BLaER1 (cell line): ENCODE results near the gene LRRD1.
"Not testable (repeated sequence)": the region's sequence is repeated elsewhere in the genome, so short reads cannot be mapped to it uniquely, and the experiment has no call there.

Source experiments
- H3K27ac ChIP-seq: shearing (Covaris generic); formaldehyde crosslinking; 2 replicates; pipeline ENCODE4 v1.8.1; 2022
- H3K27me3 ChIP-seq: shearing (Covaris generic); formaldehyde crosslinking; 2 replicates; pipeline ENCODE4 v1.8.1; 2022
- H3K36me3 ChIP-seq: shearing (Covaris generic); formaldehyde crosslinking; 2 replicates; pipeline ENCODE4 v1.8.1; 2022
- H3K4me1 ChIP-seq: shearing (Covaris generic); formaldehyde crosslinking; 2 replicates; pipeline ENCODE4 v1.8.1; 2022
- H3K4me2 ChIP-seq: shearing (Covaris generic); formaldehyde crosslinking; 2 replicates; pipeline ENCODE4 v1.8.1; 2022
- H3K4me3 ChIP-seq: shearing (Covaris generic); formaldehyde crosslinking; 2 replicates; pipeline ENCODE4 v1.8.1; 2022
- H3K9ac ChIP-seq: shearing (Covaris generic); formaldehyde crosslinking; 2 replicates; pipeline ENCODE4 v1.8.1; 2022
- H3K9me3 ChIP-seq: shearing (Covaris generic); formaldehyde crosslinking; 2 replicates; pipeline ENCODE4 v1.8.1; 2022
- H4K20me1 ChIP-seq: shearing (Covaris generic); formaldehyde crosslinking; 2 replicates; pipeline ENCODE4 v1.8.1; 2022
- Cebpa-rat ChIP-seq: shearing (Covaris generic); IDR thresholded peaks from 2 replicates; pipeline ENCODE4 v1.8.1; 2022

The LRRD1 gene

GRCh38 chr7:92177362-92177761 is 1.6 kb downstream of the LRRD1 start:
- TF ChIP-seq Cebpa-rat = no peak
- Histone ChIP-seq H4K20me1 (no peaks in the 10 kb centered on the region), H3K9me3 (no peaks in the 10 kb centered on the region), H3K27me3 (peaks cover 9% of the 10 kb centered on the region; the same call in 1 of the 2 replicates), H3K36me3 (no peaks in the 10 kb centered on the region), H3K4me1 (no peaks in the 10 kb centered on the region), H3K27ac (no peak overlapping the region), H3K4me2 (no peak overlapping the region), H3K4me3 (no peak overlapping the region), H3K9ac (no peak overlapping the region)

DNA sequence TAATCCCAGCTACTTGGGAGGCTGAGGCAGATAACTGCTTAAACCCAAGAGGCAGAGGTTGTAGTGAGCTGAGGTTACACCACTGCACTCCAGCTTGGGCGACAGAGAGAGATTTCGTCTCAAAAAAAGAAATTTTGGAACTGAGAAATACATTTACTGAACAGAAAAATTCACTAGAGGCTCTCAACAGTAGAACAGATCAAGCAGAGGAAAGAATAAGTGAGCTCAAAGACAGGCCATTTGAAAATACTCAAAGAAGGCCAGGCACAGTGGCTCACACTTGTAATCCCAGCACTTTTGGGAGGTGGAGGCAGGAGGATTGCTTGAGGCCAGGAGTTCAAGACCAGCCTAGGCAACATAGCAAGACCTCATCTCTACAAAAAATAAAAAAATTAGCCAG is 9.4 kb downstream of the LRRD1 start:
- H3K9ac ChIP-seq, H4K20me1 ChIP-seq, H3K4me2 ChIP-seq, H3K27me3 ChIP-seq, H3K27ac ChIP-seq, H3K4me3 ChIP-seq, H3K4me1 ChIP-seq, H3K36me3 ChIP-seq: not testable (repeated sequence)
- peaks cover 13% of the 10 kb centered on the region for H3K9me3 ChIP-seq

DNA sequence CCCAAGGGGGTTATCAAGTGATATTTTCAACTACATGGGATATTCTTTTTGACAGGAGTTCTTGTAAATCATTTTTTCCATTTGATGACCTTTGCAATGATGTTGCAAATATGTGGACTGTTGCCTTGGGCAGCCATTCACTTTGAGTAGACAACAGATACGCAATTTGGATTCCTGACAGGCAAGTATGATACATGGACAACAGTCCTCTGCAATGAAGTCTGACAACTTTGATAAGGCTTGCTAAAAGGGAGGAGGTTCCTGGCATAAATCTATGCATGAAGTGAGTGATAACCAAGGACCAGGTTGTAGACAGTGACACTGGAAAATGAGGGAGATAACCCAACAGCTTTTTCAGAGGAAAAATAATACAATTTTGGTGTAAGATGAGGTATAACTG is 17.7 kb downstream of the LRRD1 start:
- Histone ChIP-seq H4K20me1 (no peaks in the 10 kb centered on the region), H3K9me3 (no peaks in the 10 kb centered on the region), H3K27ac (no peak overlapping the region), H3K4me3 (no peak overlapping the region), H3K4me1 (no peaks in the 10 kb centered on the region), H3K9ac (no peak overlapping the region), H3K27me3 (no peaks in the 10 kb centered on the region), H3K36me3 (no peaks in the 10 kb centered on the region), H3K4me2 (no peak overlapping the region)
- no peak for TF ChIP-seq Cebpa-rat

GRCh38 chr7:92158660-92159575 is 20.0 kb downstream of the LRRD1 start:
- Histone ChIP-seq H3K9ac (no peak overlapping the region), H3K27ac (no peak overlapping the region), H3K9me3 (no peaks in the 10 kb centered on the region), H3K36me3 (no peaks in the 10 kb centered on the region), H3K4me2 (no peak overlapping the region), H3K4me3 (no peak overlapping the region), H3K4me1 (no peaks in the 10 kb centered on the region), H3K27me3 (no peaks in the 10 kb centered on the region), H4K20me1 (no peaks in the 10 kb centered on the region)
- TF ChIP-seq Cebpa-rat = no peak

GRCh38 chr7:92156990-92157389 is 22.0 kb downstream of the LRRD1 start:
- Histone ChIP-seq H3K27ac (no peak overlapping the region), H3K27me3 (no peaks in the 10 kb centered on the region), H3K36me3 (no peaks in the 10 kb centered on the region), H3K9me3 (no peaks in the 10 kb centered on the region), H4K20me1 (no peaks in the 10 kb centered on the region), H3K4me3 (no peak overlapping the region), H3K9ac (no peak overlapping the region), H3K4me2 (no peak overlapping the region), H3K4me1 (no peaks in the 10 kb centered on the region)
- TF ChIP-seq Cebpa-rat = no peak

DNA sequence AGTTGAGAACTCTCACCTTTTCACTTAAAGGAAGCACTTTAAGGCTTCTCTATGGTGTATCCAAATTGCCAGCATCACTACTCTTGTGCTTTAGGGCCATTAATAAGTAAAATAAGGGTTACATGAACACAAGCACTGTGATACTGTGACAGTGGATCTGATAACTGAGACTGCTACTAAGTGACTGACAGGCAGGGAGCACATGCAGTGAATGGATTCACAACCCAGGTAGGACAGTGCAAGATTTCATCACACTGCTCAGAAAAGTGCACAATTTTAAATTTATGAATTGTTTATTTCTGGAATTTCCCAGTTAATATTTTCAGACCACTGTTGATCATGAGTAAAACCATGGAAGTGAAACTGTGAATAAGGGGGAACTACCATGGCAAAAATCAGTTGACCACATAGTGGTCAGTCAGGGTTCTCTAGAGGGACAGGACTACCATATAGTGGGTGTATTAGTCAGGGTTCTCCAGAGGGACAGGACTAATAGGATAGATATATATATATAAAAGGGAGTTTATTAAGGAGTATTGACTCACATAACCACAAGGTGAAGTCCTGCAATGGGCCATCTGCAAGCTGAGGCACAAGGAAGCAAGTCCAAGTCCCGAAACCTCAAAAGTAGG is 23.7 kb downstream of the LRRD1 start:
- no peak overlapping the region for H3K9ac ChIP-seq
- no peaks in the 10 kb centered on the region for H3K4me1 ChIP-seq
- no peaks in the 10 kb centered on the region for H4K20me1 ChIP-seq

GRCh38 chr7:92150450-92151017 is 28.4 kb downstream of the LRRD1 start:
- no peaks in the 10 kb centered on the region for H3K27me3 ChIP-seq
- no peak overlapping the region for H3K4me3 ChIP-seq
- H3K9ac ChIP-seq = no peak overlapping the region
- H3K36me3 ChIP-seq = no peaks in the 10 kb centered on the region
- no peaks in the 10 kb centered on the region for H3K9me3 ChIP-seq
- no peak for TF ChIP-seq Cebpa-rat
- H3K4me2 ChIP-seq = no peak overlapping the region
- H4K20me1 ChIP-seq = no peaks in the 10 kb centered on the region
- no peaks in the 10 kb centered on the region for H3K4me1 ChIP-seq
- no peak overlapping the region for H3K27ac ChIP-seq

More for the DNA sequence above, 23.7 kb downstream of the LRRD1 start:
- Histone ChIP-seq H3K27ac (no peak overlapping the region), H3K27me3 (no peaks in the 10 kb centered on the region), H3K9me3 (no peaks in the 10 kb centered on the region), H3K4me3 (no peak overlapping the region), H3K4me2 (no peak overlapping the region), H3K36me3 (no peaks in the 10 kb centered on the region)
- no peak for TF ChIP-seq Cebpa-rat

- no peaks in the 10 kb centered on the region for H3K9me3 ChIP-seq
- no peaks in the 10 kb centered on the region for H3K27me3 ChIP-seq
- no peak; the same call in 1 of the 2 replicates for TF ChIP-seq Cebpa-rat
- H3K27ac ChIP-seq = no peak overlapping the region
- no peak overlapping the region for H3K4me2 ChIP-seq
- H3K4me1 ChIP-seq = no peaks in the 10 kb centered on the region
- no peaks in the 10 kb centered on the region for H4K20me1 ChIP-seq
- no peak overlapping the region for H3K4me3 ChIP-seq
- H3K36me3 ChIP-seq = no peaks in the 10 kb centered on the region
- no peak overlapping the region for H3K9ac ChIP-seq
Observed at GRCh38 chr7:92149736-92150239, 29.2 kb downstream of the LRRD1 start.

GRCh38 chr7:92143192-92143880 is 35.6 kb downstream of the LRRD1 start:
- not testable (repeated sequence) for H4K20me1 ChIP-seq, H3K27ac ChIP-seq, H3K36me3 ChIP-seq, H3K9me3 ChIP-seq, H3K4me1 ChIP-seq, H3K27me3 ChIP-seq, H3K4me3 ChIP-seq, H3K4me2 ChIP-seq, H3K9ac ChIP-seq

GRCh38 chr7:92142791-92143190 is 36.2 kb downstream of the LRRD1 start:
- not testable (repeated sequence) for H3K4me3 ChIP-seq, H4K20me1 ChIP-seq, H3K4me2 ChIP-seq, H3K9me3 ChIP-seq, H3K27ac ChIP-seq, H3K4me1 ChIP-seq, H3K27me3 ChIP-seq, H3K9ac ChIP-seq, H3K36me3 ChIP-seq
